ENCODE results near the gene LPAR5.

Gene LPAR5

DNA sequence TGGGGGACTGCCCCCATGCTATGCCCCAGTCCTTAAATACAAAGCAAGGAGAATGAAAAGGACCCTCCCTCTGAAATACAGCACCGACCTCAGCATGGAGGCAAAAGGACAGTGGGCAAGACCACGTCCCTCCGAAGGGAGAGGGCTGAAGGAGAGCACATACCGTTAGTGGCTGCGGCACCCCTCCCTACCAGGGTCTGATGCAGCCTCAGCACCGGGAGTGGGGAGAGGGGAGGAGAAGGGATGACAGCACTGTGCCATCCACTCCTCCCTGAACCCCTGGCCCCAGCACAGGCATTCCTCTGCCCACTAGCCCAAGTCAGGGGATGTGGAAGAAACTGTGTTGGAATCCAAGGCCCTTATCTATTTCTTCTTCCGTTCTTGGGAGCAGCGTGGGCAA, 15.1 kb upstream of the LPAR5 start:
- Histone ChIP-seq H3K4me1 (ENCODE audit: insufficient read depth, low read length, poor library complexity, severe bottlenecking) (no peaks in the 10 kb centered on the region), H3K36me3 (ENCODE audit: insufficient read depth, low read length) (peaks cover 21% of the 10 kb centered on the region; the same call in 1 of the 2 replicates), H2AFZ (ENCODE audit: low read length) (no peak overlapping the region), H3K9me3 (ENCODE audit: insufficient read depth, low read depth, low read length) (no peaks in the 10 kb centered on the region), H3K79me2 (ENCODE audit: insufficient read depth, low read length) (no peaks in the 10 kb centered on the region), H3K27me3 (ENCODE audit: insufficient read depth, low read length, poor library complexity, severe bottlenecking) (no peaks in the 10 kb centered on the region), H4K20me1 (ENCODE audit: insufficient read depth, low read length, poor library complexity, severe bottlenecking) (no peaks in the 10 kb centered on the region), H3F3A (ENCODE audit: low read depth) (no peaks in the 10 kb centered on the region), H3K9me2 (replicated peaks; ENCODE audit: low read depth, low read length) (no peaks in the 10 kb centered on the region), H3K4me3 (ENCODE audit: low read length, poor library complexity, severe bottlenecking) (no peak overlapping the region), H3K9ac (ENCODE audit: low read depth, low read length, poor library complexity, severe bottlenecking) (no peak overlapping the region), H3K4me2 (ENCODE audit: low read depth, low read length, poor library complexity, severe bottlenecking) (no peak overlapping the region)
- TF ChIP-seq CTCF (conservative IDR thresholded peaks at IDR 0.05; ENCODE audit: low read length) (no peak), EZH2phosphoT487 (IDR thresholded peaks at IDR 0.05; ENCODE audit: borderline replicate concordance) (no peak)

DNA sequence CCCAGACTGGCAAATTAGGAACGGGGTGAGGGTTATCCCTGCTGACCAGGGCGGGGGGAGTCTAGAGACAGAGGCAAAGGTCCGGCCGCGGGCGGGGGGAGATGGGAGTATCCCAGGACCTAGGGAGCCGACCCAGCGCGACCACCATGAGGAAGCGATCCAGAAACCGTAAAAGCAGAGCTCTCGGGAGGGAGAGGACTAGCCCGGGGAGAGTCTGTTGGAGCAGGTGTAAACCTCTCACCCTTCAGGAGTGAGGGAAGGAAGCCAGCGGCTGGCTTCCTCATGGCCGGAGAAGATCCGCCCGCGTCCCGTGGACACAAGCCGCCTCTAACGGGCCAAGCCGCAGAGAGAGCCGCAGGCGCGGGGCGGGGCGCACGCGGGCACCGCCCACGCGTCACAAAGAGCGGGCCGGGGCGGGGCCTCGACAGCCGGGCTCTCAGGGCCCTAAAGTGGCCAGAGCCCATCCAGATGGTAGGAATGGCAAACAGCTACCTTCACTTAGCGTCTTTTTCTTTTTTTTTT, 11.4 kb upstream of the LPAR5 start, which contains the start of gene ACRBP:
ACRBP (minus strand) TSS at position 350 of the 522 bp plus-strand sequence; CDS start at position 284, 66 bp downstream.
- Histone ChIP-seq H3K9me2 (replicated peaks; ENCODE audit: low read depth, low read length) (no peaks in the 10 kb centered on the region), H3K9me3 (ENCODE audit: insufficient read depth, low read depth, low read length) (no peaks in the 10 kb centered on the region), H3K4me2 (ENCODE audit: low read depth, low read length, poor library complexity, severe bottlenecking) (no peak within 1 kb of the TSS), H3K4me3 (ENCODE audit: low read length, poor library complexity, severe bottlenecking) (no peak within 1 kb of the TSS), H3K27me3 (ENCODE audit: insufficient read depth, low read length, poor library complexity, severe bottlenecking) (no peaks in the 10 kb centered on the region), H2AFZ (ENCODE audit: low read length) (no peak within 1 kb of the TSS), H3K4me1 (ENCODE audit: insufficient read depth, low read length, poor library complexity, severe bottlenecking) (peaks cover 17% of the 10 kb centered on the region), H3K36me3 (ENCODE audit: insufficient read depth, low read length) (peaks cover 12% of the 10 kb centered on the region; the same call in 1 of the 2 replicates), H4K20me1 (ENCODE audit: insufficient read depth, low read length, poor library complexity, severe bottlenecking) (no peaks in the 10 kb centered on the region), H3K79me2 (ENCODE audit: insufficient read depth, low read length) (no peaks in the 10 kb centered on the region), H3K9ac (ENCODE audit: low read depth, low read length, poor library complexity, severe bottlenecking) (no peak within 1 kb of the TSS), H3F3A (ENCODE audit: low read depth) (no peaks in the 10 kb centered on the region)
- TF ChIP-seq EZH2phosphoT487 (IDR thresholded peaks at IDR 0.05; ENCODE audit: borderline replicate concordance) (no peak), CTCF (conservative IDR thresholded peaks at IDR 0.05; ENCODE audit: low read length) (no peak)

GRCh38 chr12:6646276-6647082, 10.7 kb upstream of the LPAR5 start:
- peaks cover 17% of the 10 kb centered on the region for H3K4me1 ChIP-seq (ENCODE audit: insufficient read depth, low read length, poor library complexity, severe bottlenecking)
- H3K9ac ChIP-seq (ENCODE audit: low read depth, low read length, poor library complexity, severe bottlenecking), result no peak overlapping the region
- TF ChIP-seq CTCF (conservative IDR thresholded peaks at IDR 0.05; ENCODE audit: low read length), result no peak
- TF ChIP-seq EZH2phosphoT487 (IDR thresholded peaks at IDR 0.05; ENCODE audit: borderline replicate concordance), result no peak
- no peaks in the 10 kb centered on the region for H3F3A ChIP-seq (ENCODE audit: low read depth)
- no peaks in the 10 kb centered on the region for H3K79me2 ChIP-seq (ENCODE audit: insufficient read depth, low read length)
- no peaks in the 10 kb centered on the region for H3K9me2 ChIP-seq (replicated peaks; ENCODE audit: low read depth, low read length)
- H3K4me3 ChIP-seq (ENCODE audit: low read length, poor library complexity, severe bottlenecking), result no peak overlapping the region
- H3K36me3 ChIP-seq (ENCODE audit: insufficient read depth, low read length), result peaks cover 10% of the 10 kb centered on the region; the same call in 1 of the 2 replicates
- H2AFZ ChIP-seq (ENCODE audit: low read length), result no peak overlapping the region
- no peaks in the 10 kb centered on the region for H3K27me3 ChIP-seq (ENCODE audit: insufficient read depth, low read length, poor library complexity, severe bottlenecking)
- H4K20me1 ChIP-seq (ENCODE audit: insufficient read depth, low read length, poor library complexity, severe bottlenecking), result no peaks in the 10 kb centered on the region
- H3K4me2 ChIP-seq (ENCODE audit: low read depth, low read length, poor library complexity, severe bottlenecking), result no peak overlapping the region
- no peaks in the 10 kb centered on the region for H3K9me3 ChIP-seq (ENCODE audit: insufficient read depth, low read depth, low read length)

All from Loucy (cell line).